ENCODE measurements around the gene NR2F1-AS1. TPM values are rescaled to one million over a fixed set of nuclear protein-coding genes. Genes with fewer than 3 reads are reported as not detected.
A peak's percentile ranks its signal among the peaks of the same experiment; 100 is the strongest.

NR2F1-AS1 gene
- polyA plus RNA-seq, 3 donors: not detected

DNA sequence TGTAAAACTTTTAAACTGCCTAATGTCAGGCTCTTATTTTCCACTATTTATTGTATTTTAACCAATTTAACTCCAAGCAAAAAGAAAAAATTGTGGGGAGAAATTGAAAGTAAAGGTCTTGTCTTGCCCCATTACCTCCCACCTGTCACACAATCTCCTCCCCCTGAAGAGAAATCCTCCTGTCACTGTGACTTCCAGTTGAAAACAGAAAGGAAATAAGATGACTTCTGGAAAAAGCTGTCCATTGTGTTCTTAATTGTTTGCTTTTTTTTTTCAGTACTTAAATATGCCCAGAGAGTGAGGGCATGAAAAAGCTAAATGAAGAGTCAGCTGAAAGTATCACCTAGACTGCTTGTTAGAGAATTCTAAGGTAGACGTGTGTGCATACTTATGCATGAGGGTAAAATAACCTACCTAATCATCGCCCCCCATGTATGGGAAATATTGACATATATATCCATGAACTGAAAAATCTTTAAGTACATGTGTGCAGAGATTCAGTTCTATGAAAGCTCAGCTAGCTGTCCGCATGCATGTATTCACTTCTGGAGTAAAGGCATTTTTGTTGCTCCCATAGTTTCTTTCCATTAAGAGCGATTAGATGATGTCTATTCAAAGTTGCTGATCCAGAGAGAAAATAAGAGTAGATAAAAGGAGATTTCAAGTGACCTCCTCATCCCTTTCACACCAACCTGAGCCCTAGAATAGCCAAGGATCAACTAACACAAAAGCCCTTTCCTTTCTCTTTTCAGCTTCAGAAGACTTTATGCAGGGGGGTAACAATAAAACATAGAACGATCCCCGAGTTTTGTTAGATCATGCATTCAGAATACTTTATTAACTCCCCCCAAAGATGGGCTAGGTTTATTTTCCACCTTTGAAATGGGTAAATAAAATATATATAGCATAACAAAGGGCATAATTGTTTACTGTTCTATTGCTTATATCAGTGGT, 5.3 kb downstream of the NR2F1-AS1 start:
- Histone ChIP-seq H3K27ac (ENCODE audit: low read depth in 1 of 2, low read length in 2 of 2) (no peak overlapping the region), H3K4me2 (replicated peaks; ENCODE audit: extremely low read depth, low read length, poor library complexity, severe bottlenecking) (no peak overlapping the region), H3K36me3 (replicated peaks in 1 of 2; ENCODE audit: control insufficient read depth in 1 of 2, insufficient read depth in 2 of 2, low read length in 2 of 2) (no peaks in the 10 kb centered on the region), H3K9ac (ENCODE audit: insufficient read depth, low read length, poor library complexity, severe bottlenecking) (no peak overlapping the region), H3K27me3 (ENCODE audit: control insufficient read depth in 2 of 2, insufficient read depth in 2 of 2, low read length in 2 of 2) (peaks cover 91 to 100% of the 10 kb centered on the region in 2 donors), H2AFZ (ENCODE audit: insufficient read depth, low read depth, low read length, poor library complexity, severe bottlenecking) (no peak overlapping the region), H3K9me3 (replicated peaks in 1 of 2; ENCODE audit: control insufficient read depth in 1 of 2, insufficient read depth in 1 of 2, low read length in 2 of 2) (peaks cover 5 to 68% of the 10 kb centered on the region in 2 donors), H4K20me1 (ENCODE audit: insufficient read depth, low read length) (no peaks in the 10 kb centered on the region), H3K4me3 (replicated peaks in 1 of 3; ENCODE audit: low read depth in 2 of 3, low read length in 3 of 3) (no peak overlapping the region), H3K4me1 (ENCODE audit: control insufficient read depth in 1 of 2, insufficient read depth in 2 of 2, low read length in 2 of 2) (peaks cover 25 to 27% of the 10 kb centered on the region in 2 donors), H3K79me2 (ENCODE audit: insufficient read depth, low read length) (no peaks in the 10 kb centered on the region)
- H3K4me3 Mint-ChIP-seq: peak overlapping the region in 1 of 2 donors; percentile 72
- peaks cover 59 to 98% (median 60%) of the 10 kb centered on the region in 3 donors for H3K27me3 Mint-ChIP-seq (ENCODE audit: low read depth in 3 of 3)
- peaks cover 3 to 11% of the 10 kb centered on the region in 2 donors for H3K36me3 Mint-ChIP-seq
- intact Hi-C loops (cut with micrococcal nuclease): no loop called here
- no peak for TF ChIP-seq CTCF (IDR thresholded peaks at IDR 0.05)
- H3K27ac Mint-ChIP-seq: no peak overlapping the region
- WGBS (ENCODE audit: insufficient coverage): no CpG with 5 or more reads among the region's 6 CpGs
- H3K9me3 Mint-ChIP-seq: peaks cover 0 to 26% (median 19%) of the 10 kb centered on the region in 7 donors
- DNase-seq: no peak
- H3K4me1 Mint-ChIP-seq: peaks cover 36% of the 10 kb centered on the region

GRCh38 chr5:93574491-93575305, 6.3 kb downstream of the NR2F1-AS1 start:
- Histone ChIP-seq H3K9ac (ENCODE audit: insufficient read depth, low read length, poor library complexity, severe bottlenecking) (no peak overlapping the region), H2AFZ (ENCODE audit: insufficient read depth, low read depth, low read length, poor library complexity, severe bottlenecking) (no peak overlapping the region), H4K20me1 (ENCODE audit: insufficient read depth, low read length) (no peaks in the 10 kb centered on the region), H3K27ac (ENCODE audit: low read depth in 1 of 2, low read length in 2 of 2) (no peak overlapping the region), H3K4me1 (ENCODE audit: control insufficient read depth in 1 of 2, insufficient read depth in 2 of 2, low read length in 2 of 2) (peaks cover 22 to 24% of the 10 kb centered on the region in 2 donors), H3K4me3 (replicated peaks in 1 of 3; ENCODE audit: low read depth in 2 of 3, low read length in 3 of 3) (no peak overlapping the region), H3K79me2 (ENCODE audit: insufficient read depth, low read length) (no peaks in the 10 kb centered on the region), H3K36me3 (replicated peaks in 1 of 2; ENCODE audit: control insufficient read depth in 1 of 2, insufficient read depth in 2 of 2, low read length in 2 of 2) (no peaks in the 10 kb centered on the region), H3K27me3 (ENCODE audit: control insufficient read depth in 2 of 2, insufficient read depth in 2 of 2, low read length in 2 of 2) (peaks cover 93 to 100% of the 10 kb centered on the region in 2 donors), H3K4me2 (replicated peaks; ENCODE audit: extremely low read depth, low read length, poor library complexity, severe bottlenecking) (no peak overlapping the region), H3K9me3 (replicated peaks in 1 of 2; ENCODE audit: control insufficient read depth in 1 of 2, insufficient read depth in 1 of 2, low read length in 2 of 2) (peaks cover 5 to 67% of the 10 kb centered on the region in 2 donors)
- DNase-seq: no peak
- intact Hi-C loops (cut with micrococcal nuclease): no loop called here
- peaks cover 34% of the 10 kb centered on the region for H3K4me1 Mint-ChIP-seq
- WGBS (ENCODE audit: insufficient coverage): no CpG with 5 or more reads among the region's 12 CpGs
- peaks cover 0 to 28% (median 21%) of the 10 kb centered on the region in 7 donors for H3K9me3 Mint-ChIP-seq
- peaks cover 69 to 98% (median 70%) of the 10 kb centered on the region in 3 donors for H3K27me3 Mint-ChIP-seq (ENCODE audit: low read depth in 3 of 3)
- no peak for TF ChIP-seq CTCF (IDR thresholded peaks at IDR 0.05)
- H3K4me3 Mint-ChIP-seq: peak overlapping the region in 1 of 2 donors; percentile 72
- no peak overlapping the region for H3K27ac Mint-ChIP-seq
- H3K36me3 Mint-ChIP-seq: peaks cover 3 to 7% of the 10 kb centered on the region in 2 donors
